Measurements from ENCODE around the gene PFKP.

PFKP gene

GRCh38 chr10:3143791-3144434 lies 76.6 kb downstream of the PFKP start:
- DNase-seq (ENCODE audit: low spot score in 2 of 2) (no peak), ATAC-seq (replicated peaks; ENCODE audit: extremely low read depth, poor library complexity, severe bottlenecking) (no peak)
- Mint-ChIP-seq H3K4me3 (no peak overlapping the region), H3K27me3 (no peaks in the 10 kb centered on the region), H3K9me3 (no peaks in the 10 kb centered on the region), H3K4me1 (no peaks in the 10 kb centered on the region), H3K27ac (ENCODE audit: low read depth) (no peak overlapping the region), H3K36me3 (ENCODE audit: insufficient read depth) (peaks cover 49% of the 10 kb centered on the region)

GRCh38 chr10:3145366-3145765 lies 78.0 kb downstream of the PFKP start:
- Mint-ChIP-seq H3K27ac (ENCODE audit: low read depth) (no peak overlapping the region), H3K4me3 (no peak overlapping the region), H3K27me3 (no peaks in the 10 kb centered on the region), H3K36me3 (ENCODE audit: insufficient read depth) (peaks cover 46% of the 10 kb centered on the region), H3K9me3 (no peaks in the 10 kb centered on the region), H3K4me1 (no peaks in the 10 kb centered on the region)
- DNase-seq (ENCODE audit: low spot score in 2 of 2) (no peak), ATAC-seq (replicated peaks; ENCODE audit: extremely low read depth, poor library complexity, severe bottlenecking) (no peak)

DNA sequence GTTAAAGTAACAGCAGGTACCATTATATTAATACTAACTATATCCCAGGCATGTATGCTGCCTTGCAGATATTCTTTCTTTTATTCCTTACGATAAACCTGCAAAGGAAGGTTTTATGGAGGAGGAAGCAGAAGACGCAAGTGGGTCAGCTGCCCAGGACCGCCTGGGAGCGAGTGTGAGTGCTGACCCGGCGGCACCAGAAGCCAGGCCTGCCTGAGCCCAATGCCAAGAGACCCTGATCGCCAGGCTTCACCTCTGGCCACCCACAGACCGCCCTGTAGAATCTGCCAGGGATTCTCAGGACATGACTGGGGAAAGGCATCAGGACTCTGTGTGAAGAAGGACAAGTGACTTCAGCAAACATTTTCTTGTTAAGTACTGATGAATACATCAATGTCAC lies 78.9 kb downstream of the PFKP start:
- Mint-ChIP-seq H3K36me3 (ENCODE audit: insufficient read depth) (peaks cover 46% of the 10 kb centered on the region), H3K9me3 (no peaks in the 10 kb centered on the region), H3K4me1 (no peaks in the 10 kb centered on the region), H3K27me3 (no peaks in the 10 kb centered on the region), H3K27ac (ENCODE audit: low read depth) (no peak overlapping the region), H3K4me3 (no peak overlapping the region)
- ATAC-seq (replicated peaks; ENCODE audit: extremely low read depth, poor library complexity, severe bottlenecking) (no peak), DNase-seq (ENCODE audit: low spot score in 2 of 2) (no peak)

GRCh38 chr10:3147117-3147820 lies 79.9 kb downstream of the PFKP start:
- Mint-ChIP-seq H3K27ac (ENCODE audit: low read depth) (no peak overlapping the region), H3K27me3 (no peaks in the 10 kb centered on the region), H3K36me3 (ENCODE audit: insufficient read depth) (peaks cover 47% of the 10 kb centered on the region), H3K4me1 (no peaks in the 10 kb centered on the region), H3K9me3 (no peaks in the 10 kb centered on the region), H3K4me3 (no peak overlapping the region)
- ATAC-seq (replicated peaks; ENCODE audit: extremely low read depth, poor library complexity, severe bottlenecking) (no peak), DNase-seq (ENCODE audit: low spot score in 2 of 2) (no peak)

DNA sequence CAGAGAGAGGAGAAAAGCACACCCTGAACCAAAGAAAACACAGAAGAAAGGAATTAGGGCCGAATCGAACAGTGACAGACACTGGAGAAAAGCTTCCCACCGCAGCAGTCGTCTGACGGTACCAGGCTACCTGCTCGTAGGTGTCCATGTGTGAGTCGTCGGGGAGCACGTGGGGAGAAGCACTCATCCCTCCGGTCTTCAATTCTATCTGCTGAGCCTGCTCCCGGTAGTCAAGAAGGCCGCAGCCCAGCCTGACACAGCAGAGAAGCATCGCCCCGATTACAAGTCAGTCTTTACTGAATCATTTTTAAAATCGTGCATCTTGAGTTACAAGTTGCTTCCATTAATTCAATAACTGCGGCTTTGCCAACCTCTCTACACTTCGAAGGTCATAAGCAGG lies 80.7 kb downstream of the PFKP start:
- Mint-ChIP-seq H3K9me3 (no peaks in the 10 kb centered on the region), H3K4me3 (no peak overlapping the region), H3K4me1 (no peaks in the 10 kb centered on the region), H3K36me3 (ENCODE audit: insufficient read depth) (peaks cover 44% of the 10 kb centered on the region), H3K27me3 (no peaks in the 10 kb centered on the region), H3K27ac (ENCODE audit: low read depth) (no peak overlapping the region)
- DNase-seq (ENCODE audit: low spot score in 2 of 2) (no peak), ATAC-seq (replicated peaks; ENCODE audit: extremely low read depth, poor library complexity, severe bottlenecking) (no peak)

GRCh38 chr10:3148994-3149393 lies 81.6 kb downstream of the PFKP start:
- Mint-ChIP-seq H3K4me3 (no peak overlapping the region), H3K9me3 (no peaks in the 10 kb centered on the region), H3K27me3 (no peaks in the 10 kb centered on the region), H3K4me1 (no peaks in the 10 kb centered on the region), H3K27ac (ENCODE audit: low read depth) (no peak overlapping the region), H3K36me3 (ENCODE audit: insufficient read depth) (peaks cover 42% of the 10 kb centered on the region)
- DNase-seq (ENCODE audit: low spot score in 2 of 2), result no peak
- ATAC-seq (replicated peaks; ENCODE audit: extremely low read depth, poor library complexity, severe bottlenecking), result no peak

- H3K36me3 Mint-ChIP-seq (ENCODE audit: insufficient read depth), result peaks cover 36% of the 10 kb centered on the region
- ATAC-seq (replicated peaks; ENCODE audit: extremely low read depth, poor library complexity, severe bottlenecking) (no peak), DNase-seq (ENCODE audit: low spot score in 2 of 2) (no peak)
- no peaks in the 10 kb centered on the region for H3K9me3 Mint-ChIP-seq
- H3K4me1 Mint-ChIP-seq, result peaks cover 5% of the 10 kb centered on the region
- H3K27me3 Mint-ChIP-seq, result no peaks in the 10 kb centered on the region
- H3K4me3 Mint-ChIP-seq, result no peak overlapping the region
- H3K27ac Mint-ChIP-seq (ENCODE audit: low read depth), result no peak overlapping the region
Measured at GRCh38 chr10:3149918-3150317, 82.6 kb downstream of the PFKP start.

GRCh38 chr10:3150366-3150765 lies 83.0 kb downstream of the PFKP start:
- H3K36me3 Mint-ChIP-seq (ENCODE audit: insufficient read depth), result peaks cover 36% of the 10 kb centered on the region
- no peak overlapping the region for H3K4me3 Mint-ChIP-seq
- no peaks in the 10 kb centered on the region for H3K9me3 Mint-ChIP-seq
- H3K27me3 Mint-ChIP-seq, result no peaks in the 10 kb centered on the region
- no peak overlapping the region for H3K27ac Mint-ChIP-seq (ENCODE audit: low read depth)
- DNase-seq (ENCODE audit: low spot score in 2 of 2), result no peak
- H3K4me1 Mint-ChIP-seq, result peaks cover 6% of the 10 kb centered on the region
- ATAC-seq (replicated peaks; ENCODE audit: extremely low read depth, poor library complexity, severe bottlenecking), result no peak

DNA sequence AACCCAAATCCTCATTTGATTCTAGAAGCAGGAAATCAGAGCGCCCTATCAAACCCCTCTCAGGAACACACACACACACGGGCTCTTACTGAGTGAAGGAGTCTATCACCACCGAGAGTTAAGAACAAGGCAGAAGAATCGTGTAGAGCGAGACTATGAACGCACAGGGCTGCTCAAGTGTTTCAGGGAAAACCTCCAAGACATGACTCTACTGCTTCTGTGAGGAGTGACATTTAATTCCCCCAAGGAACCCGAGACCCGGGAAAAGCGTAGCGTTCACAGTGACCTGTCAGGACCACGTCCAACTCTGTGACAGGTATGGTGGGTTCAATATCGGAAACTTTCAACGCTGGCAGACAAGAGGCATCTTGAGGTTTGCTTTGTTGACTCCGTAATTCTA lies 83.6 kb downstream of the PFKP start:
- no peak for ATAC-seq (replicated peaks; ENCODE audit: extremely low read depth, poor library complexity, severe bottlenecking)
- Mint-ChIP-seq H3K9me3 (no peaks in the 10 kb centered on the region), H3K27ac (ENCODE audit: low read depth) (no peak overlapping the region), H3K27me3 (no peaks in the 10 kb centered on the region), H3K4me1 (peaks cover 6% of the 10 kb centered on the region), H3K4me3 (no peak overlapping the region), H3K36me3 (ENCODE audit: insufficient read depth) (peaks cover 39% of the 10 kb centered on the region)
- no peak for DNase-seq (ENCODE audit: low spot score in 2 of 2)

DNA sequence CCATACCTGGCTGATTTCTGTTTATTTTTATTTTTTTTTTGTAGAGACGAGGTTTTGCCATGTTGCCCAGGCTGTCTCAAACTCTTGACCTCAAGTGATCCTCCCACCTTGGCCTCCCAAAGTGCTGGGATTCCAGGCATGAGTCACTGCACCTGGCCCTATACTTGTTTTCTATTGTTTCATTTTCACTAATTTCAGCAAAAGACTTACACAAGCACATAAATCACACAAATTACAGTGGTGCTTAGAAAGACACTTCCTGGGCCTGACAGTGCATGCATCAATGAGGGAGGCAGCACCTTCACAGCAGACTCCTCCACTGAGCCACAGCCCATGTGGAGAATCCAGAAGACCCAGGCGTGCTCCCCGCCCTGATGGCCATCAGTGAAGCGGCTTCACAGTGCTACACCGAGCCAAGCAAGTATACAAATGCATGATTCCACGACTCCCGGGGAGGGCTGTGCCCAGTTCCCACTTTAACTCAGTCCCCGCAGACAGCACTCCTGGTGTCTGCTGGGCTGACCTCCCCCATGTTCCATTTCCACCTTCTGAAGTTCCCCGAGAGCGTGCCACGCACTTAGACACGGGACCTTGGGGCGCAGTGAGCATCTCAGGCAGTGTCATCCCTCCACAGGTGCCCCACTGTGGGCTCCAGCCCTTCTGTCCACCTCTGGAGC lies 84.7 kb downstream of the PFKP start:
- peaks cover 6% of the 10 kb centered on the region for H3K4me1 Mint-ChIP-seq
- peaks cover 41% of the 10 kb centered on the region for H3K36me3 Mint-ChIP-seq (ENCODE audit: insufficient read depth)
- DNase-seq (ENCODE audit: low spot score in 2 of 2) (no peak), ATAC-seq (replicated peaks; ENCODE audit: extremely low read depth, poor library complexity, severe bottlenecking) (no peak)
- no peaks in the 10 kb centered on the region for H3K27me3 Mint-ChIP-seq
- H3K4me3 Mint-ChIP-seq, result no peak overlapping the region
- H3K27ac Mint-ChIP-seq (ENCODE audit: low read depth), result peak overlapping the region; percentile 29
- H3K9me3 Mint-ChIP-seq, result no peaks in the 10 kb centered on the region

GRCh38 chr10:3152566-3152935 lies 85.2 kb downstream of the PFKP start:
- DNase-seq (ENCODE audit: low spot score in 2 of 2) (no peak), ATAC-seq (replicated peaks; ENCODE audit: extremely low read depth, poor library complexity, severe bottlenecking) (no peak)
- Mint-ChIP-seq H3K4me1 (peaks cover 6% of the 10 kb centered on the region), H3K9me3 (no peaks in the 10 kb centered on the region), H3K4me3 (no peak overlapping the region), H3K27ac (ENCODE audit: low read depth) (no peak overlapping the region), H3K27me3 (no peaks in the 10 kb centered on the region), H3K36me3 (ENCODE audit: insufficient read depth) (peaks cover 43% of the 10 kb centered on the region)

- Mint-ChIP-seq H3K27ac (ENCODE audit: low read depth) (peak overlapping the region; percentile 65), H3K36me3 (ENCODE audit: insufficient read depth) (peaks cover 57% of the 10 kb centered on the region), H3K9me3 (no peaks in the 10 kb centered on the region), H3K27me3 (no peaks in the 10 kb centered on the region), H3K4me3 (no peak overlapping the region), H3K4me1 (peaks cover 6% of the 10 kb centered on the region)
- DNase-seq (ENCODE audit: low spot score in 2 of 2) (no peak), ATAC-seq (replicated peaks; ENCODE audit: extremely low read depth, poor library complexity, severe bottlenecking) (no peak)
Measured at GRCh38 chr10:3154666-3155065, 87.3 kb downstream of the PFKP start.

GRCh38 chr10:3159152-3159551 lies 91.8 kb downstream of the PFKP start:
- Mint-ChIP-seq H3K27me3 (no peaks in the 10 kb centered on the region), H3K36me3 (ENCODE audit: insufficient read depth) (peaks cover 72% of the 10 kb centered on the region)
- no peak for ATAC-seq (replicated peaks; ENCODE audit: extremely low read depth, poor library complexity, severe bottlenecking)

More at GRCh38 chr10:3159152-3159551, 91.8 kb downstream of the PFKP start:
- DNase-seq (ENCODE audit: low spot score in 2 of 2), result no peak
- Mint-ChIP-seq H3K9me3 (no peaks in the 10 kb centered on the region), H3K4me1 (peaks cover 6% of the 10 kb centered on the region), H3K27ac (ENCODE audit: low read depth) (no peak overlapping the region), H3K4me3 (no peak overlapping the region)
